H1 (cell line): ENCODE data around the gene CDK5. TPM values are rescaled to one million over a fixed set of nuclear protein-coding genes. Genes with fewer than 3 reads are reported as not detected.

ENCODE experiments used
- ASH2L ChIP-seq: fragments of 200-600, 300-600 bp; sonication (generic); IDR thresholded peaks from one replicate; pipeline ENCODE4 v1.7.1; 2017; ENCODE audit warnings: low read length
- CBX5 ChIP-seq: fragments of 300-800, 300-1000 bp; sonication (generic); IDR thresholded peaks from 2 replicates; pipeline ENCODE4 v1.7.1; 2016; ENCODE audit warnings: antibody characterized with exemption, low read length, low read depth
- CBX8 ChIP-seq: fragments of 300-800, 300-1000 bp; sonication (generic); IDR thresholded peaks from 2 replicates; pipeline ENCODE4 v1.7.1; 2016; ENCODE audit warnings: low read depth, low read length, borderline replicate concordance
- CREB1 ChIP-seq: IDR thresholded peaks from 2 replicates; pipeline ENCODE4 v1.6.1; 2012; ENCODE audit warnings: inconsistent platforms
- CTBP2 ChIP-seq: IDR thresholded peaks from 2 replicates; pipeline ENCODE4 v1.7.0; 2011; ENCODE audit warnings: borderline replicate concordance, mild to moderate bottlenecking, moderate library complexity, mixed read lengths, low read length; ENCODE audit not compliant: insufficient read depth, insufficient read length
- EZH2 ChIP-seq: fragments of 200-600 bp; sonication (generic); IDR thresholded peaks from 2 replicates; pipeline ENCODE4 v1.7.1; 2012; ENCODE audit warnings: low read depth, mild to moderate bottlenecking, moderate library complexity, low read length, inconsistent platforms; ENCODE audit not compliant: severe bottlenecking
- FOSL1 ChIP-seq: IDR thresholded peaks from 2 replicates; pipeline ENCODE4 v1.6.1; 2011; ENCODE audit warnings: mild to moderate bottlenecking, low read depth, low read length, moderate library complexity; ENCODE audit not compliant: insufficient read depth
- GABPA ChIP-seq: IDR thresholded peaks from 2 replicates; pipeline ENCODE4 v1.6.1; 2011; ENCODE audit warnings: mild to moderate bottlenecking, low read length, moderate library complexity, borderline replicate concordance; ENCODE audit not compliant: insufficient read depth
- JUND ChIP-seq: IDR thresholded peaks from 2 replicates; pipeline ENCODE4 v1.6.1; 2011; ENCODE audit warnings: mild to moderate bottlenecking, improper control_type of control experiment, low read length
- KDM4A ChIP-seq: IDR thresholded peaks from one replicate; pipeline ENCODE4 v1.7.1; 2012; ENCODE audit warnings: low read depth, mild to moderate bottlenecking, moderate library complexity, low read length, inconsistent platforms; ENCODE audit not compliant: severe bottlenecking
- KDM5A ChIP-seq: fragments of 200-600 bp; IDR thresholded peaks from 2 replicates; pipeline ENCODE4 v1.7.1; 2012; ENCODE audit warnings: mild to moderate bottlenecking, low read length, inconsistent platforms, mixed read lengths
- MAFK ChIP-seq: IDR thresholded peaks from 2 replicates; pipeline ENCODE4 v1.6.1; 2012; ENCODE audit warnings: low read depth, mild to moderate bottlenecking, improper control_type of control experiment, low read length
- POU5F1 ChIP-seq: IDR thresholded peaks from 2 replicates; pipeline ENCODE4 v1.6.1; 2011; ENCODE audit warnings: low read depth, mild to moderate bottlenecking, low read length, moderate library complexity
- RBBP5 ChIP-seq: IDR thresholded peaks from 2 replicates; pipeline ENCODE4 v1.7.1; 2012; ENCODE audit warnings: low read depth, mild to moderate bottlenecking, inconsistent platforms, low read length, moderate library complexity, borderline replicate concordance
- RFX5 ChIP-seq: IDR thresholded peaks from 2 replicates; pipeline ENCODE4 v1.6.1; 2011; ENCODE audit warnings: low read depth, low read length, improper control_type of control experiment, borderline replicate concordance
- RNF2 ChIP-seq: fragments of 200-900, 300-1000 bp; sonication (generic); IDR thresholded peaks from 2 replicates; pipeline ENCODE4 v1.7.1; 2016; ENCODE audit warnings: borderline replicate concordance, low read depth, mild to moderate bottlenecking, antibody characterized with exemption, low read length; ENCODE audit not compliant: poor library complexity, severe bottlenecking; ENCODE audit errors: missing control alignments
- RXRA ChIP-seq: IDR thresholded peaks from 2 replicates; pipeline ENCODE4 v1.6.1; 2011; ENCODE audit warnings: low read depth, mild to moderate bottlenecking, low read length, moderate library complexity; ENCODE audit not compliant: insufficient read depth
- SP2 ChIP-seq: IDR thresholded peaks from 2 replicates; pipeline ENCODE4 v1.6.1; 2012; ENCODE audit warnings: mild to moderate bottlenecking, low read length, inconsistent platforms
- SRF ChIP-seq: IDR thresholded peaks from 2 replicates; pipeline ENCODE4 v1.6.1; 2011; ENCODE audit warnings: mild to moderate bottlenecking, low read depth, low read length, moderate library complexity
- TAF1 ChIP-seq: IDR thresholded peaks from 2 replicates; pipeline ENCODE4 v1.6.1; 2011; ENCODE audit warnings: mild to moderate bottlenecking, low read depth, low read length
- TBP ChIP-seq: IDR thresholded peaks from 2 replicates; pipeline ENCODE4 v1.6.1; 2011; ENCODE audit warnings: low read depth, low read length, improper control_type of control experiment
- TCF12 ChIP-seq: IDR thresholded peaks from 2 replicates; pipeline ENCODE4 v1.6.1; 2011; ENCODE audit warnings: low read depth, mild to moderate bottlenecking, low read length
- YY1 ChIP-seq: IDR thresholded peaks from 2 replicates; pipeline ENCODE4 v1.6.1; 2011; ENCODE audit warnings: low read depth, mild to moderate bottlenecking, low read length
- polyA plus RNA-seq, 7 experiments: library from polyadenylated mRNA; depleted of rRNA in 3 of 7; stranded (reverse) in 5 of 7; unstranded in 2 of 7; fragments of >200 nt in 5 of 7; fragments of 200-250 nt in 2 of 7; gene quantifications; 1 replicate in 5 of 7; 2 replicates in 1 of 7; 4 replicates in 1 of 7; pipeline versions ENCODE4 v1.2.1 to v1.2.3, GENCODE V29; 2011 to 2013; ENCODE audit warnings: missing spikeins in 2 of 7, mixed read lengths in 2 of 7
- total RNA-seq: library from RNA; stranded (reverse); fragmentation: NEBNext Ultra II Directional; extraction: Animal tissue kit (Norgen Biotek cat#: 25700); gene quantifications from 2 replicates; pipeline ENCODE4 v1.2.1, GENCODE V29; 2021
- TF ChIP-seq, protein P1 (sequence below): IDR thresholded peaks from 2 replicates; pipeline ENCODE4 v1.6.1; 2011; ENCODE audit warnings: low read length, improper control_type of control experiment

CDK5 gene
- total and polyA plus RNA-seq, 2 of the 8 experiments (the other 6 are each of a cell fraction or from before 2014, with no cell fraction given): 22.8 to 37.2 TPM

DNA sequence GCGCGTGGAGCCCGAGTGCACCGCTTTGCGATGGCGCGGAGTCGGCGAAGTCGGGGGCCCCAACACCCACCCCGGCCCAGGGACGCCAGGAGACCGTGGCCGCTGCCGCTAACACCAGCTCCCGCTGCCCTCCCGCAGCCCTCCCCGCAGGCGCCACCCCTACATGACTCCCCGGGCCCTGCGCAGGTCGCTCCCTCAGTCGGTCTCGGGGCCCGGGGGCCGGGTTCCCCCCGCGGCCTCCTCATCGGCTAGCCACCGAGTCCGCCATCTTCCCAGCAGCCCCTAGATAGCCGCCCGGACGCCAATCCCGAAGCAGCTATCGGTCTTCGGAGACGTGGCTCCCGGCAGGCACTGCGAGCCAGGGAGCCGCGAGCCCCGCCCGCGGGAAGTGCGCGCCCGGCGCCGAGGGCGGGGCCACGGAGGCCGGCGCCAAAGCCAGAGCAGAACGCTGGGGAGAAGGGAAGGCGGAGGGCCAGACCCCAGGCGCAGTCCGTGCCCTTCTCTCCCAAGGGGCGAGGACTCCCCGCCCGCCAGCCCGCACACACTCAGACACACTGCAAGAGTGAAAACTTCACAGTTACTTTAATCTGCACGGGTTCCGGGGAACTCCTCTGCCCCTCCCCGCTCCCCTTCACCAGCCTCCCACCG lies 22.9 kb upstream of the CDK5 start, which contains the start of gene FASTK (continued):
- TF ChIP-seq FOSL1 (no peak), SP2 (no peak), ASH2L (peak; percentile 76), KDM4A (peak; percentile 58), CBX5 (no peak), CTBP2 (no peak), EZH2 (no peak), KDM5A (0 out of 2 replicates have a peak, but pooled peaks have one; percentile 59), YY1 (peak; percentile 95), POU5F1 (no peak), RNF2 (no peak), SRF (no peak), JUND (no peak), TCF12 (no peak), RFX5 (no peak), TAF1 (peak; percentile 84), CBX8 (no peak), RBBP5 (no peak; the same call in 1 of the 2 replicates), TBP (peak; percentile 62; the same call in 1 of the 2 replicates), GABPA (0 out of 2 replicates have a peak, but pooled peaks have one; percentile 13), RXRA (no peak), MAFK (no peak), CREB1 (no peak)
- TF ChIP-seq, protein P1, sequence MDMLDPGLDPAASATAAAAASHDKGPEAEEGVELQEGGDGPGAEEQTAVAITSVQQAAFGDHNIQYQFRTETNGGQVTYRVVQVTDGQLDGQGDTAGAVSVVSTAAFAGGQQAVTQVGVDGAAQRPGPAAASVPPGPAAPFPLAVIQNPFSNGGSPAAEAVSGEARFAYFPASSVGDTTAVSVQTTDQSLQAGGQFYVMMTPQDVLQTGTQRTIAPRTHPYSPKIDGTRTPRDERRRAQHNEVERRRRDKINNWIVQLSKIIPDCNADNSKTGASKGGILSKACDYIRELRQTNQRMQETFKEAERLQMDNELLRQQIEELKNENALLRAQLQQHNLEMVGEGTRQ: no peak
